GM12878 (cell line): ENCODE data around the gene PIP5KL1. TPM values are rescaled to one million over a fixed set of nuclear protein-coding genes. Genes with fewer than 3 reads are reported as not detected.
A peak's percentile ranks its signal among the peaks of the same experiment; 100 is the strongest.

Experiments
- ATAC-seq: fragments of 200-7000 bp; cut with Tn5 transposase; 3 replicates; pipeline ENCODE4 v1.9.1; 2020; ENCODE audit warnings: mild to moderate bottlenecking, moderate library complexity
- BruUV-seq: library from RNA; stranded (reverse); fragments of 400-500 nt; replicated peaks from 2 replicates; lab custom pipeline; 2021; lab: Mats Ljungman, UMichigan
- CTCF ChIA-PET: fragments of 300-600 bp; sonication (Branson Sonifier 250); formaldehyde crosslinking; extraction: SDS; loops from one replicate; lab custom pipeline; 2021; ENCODE audit warnings: inconsistent platforms; lab: Yijun Ruan, JAX
- POLR2A ChIA-PET: fragments of 350-600 bp; formaldehyde crosslinking; extraction: SDS; loops from one replicate; lab custom pipeline; 2021; ENCODE audit warnings: inconsistent platforms; lab: Charles Lee
- RAD21 ChIA-PET: fragments of 300-600 bp; sonication (Branson Sonifier 250); formaldehyde crosslinking; loops from one replicate; lab custom pipeline; 2023; ENCODE audit warnings: antibody characterized with exemption; ENCODE audit not compliant: unreplicated experiment; lab: Charles Lee
- SMC1A ChIA-PET: fragments of 300-600 bp; sonication (Branson Sonifier 250); formaldehyde crosslinking; loops from one replicate; lab custom pipeline; 2023; ENCODE audit not compliant: unreplicated experiment, uncharacterized antibody; lab: Charles Lee
- DNase-seq: peaks from one replicate; pipeline ENCODE4 v3.0.0-alpha.2; 2011; ENCODE audit warnings: low read depth, low spot score
- FAIRE-seq: peaks from 3 replicates; lab custom pipeline; 2011; peaks lifted over from hg19 to GRCh38; lab: Jason Lieb, UNC
- H2AFZ ChIP-seq: 2 replicates; pipeline ENCODE4 v1.6.0; 2011; ENCODE audit warnings: low read depth, low read length, control low read depth; ENCODE audit not compliant: control insufficient read depth
- H3K27ac ChIP-seq: 2 replicates; pipeline ENCODE4 v1.5.1; 2011; ENCODE audit warnings: control low read depth; ENCODE audit not compliant: control insufficient read depth, insufficient read depth
- H3K27me3 ChIP-seq, 2 experiments: replicated peaks in 1 of 2; 2 replicates each; pipeline versions ENCODE4 v1.6.0 to v1.6.1; 2011; ENCODE audit warnings: low read length in 1 of 2; ENCODE audit not compliant: control insufficient read depth in 2 of 2, insufficient read depth in 2 of 2
- H3K36me3 ChIP-seq, 2 experiments: 2 replicates each; pipeline ENCODE4 v1.5.1; 2011; ENCODE audit warnings: low read length in 1 of 2; ENCODE audit not compliant: control insufficient read depth in 2 of 2, insufficient read depth in 2 of 2
- H3K4me1 ChIP-seq: 2 replicates; pipeline ENCODE4 v1.6.1; 2011; ENCODE audit warnings: mild to moderate bottlenecking, low read length, moderate library complexity, mixed read lengths; ENCODE audit not compliant: control insufficient read depth, insufficient read depth
- H3K4me2 ChIP-seq: 2 replicates; pipeline ENCODE4 v1.6.0; 2011; ENCODE audit warnings: control low read depth; ENCODE audit not compliant: control insufficient read depth, insufficient read depth
- H3K4me3 ChIP-seq: fragments of 200-600 bp; sonication (generic); 2 replicates; pipeline ENCODE4 v1.5.1; 2016
- H3K79me2 ChIP-seq: 2 replicates; pipeline ENCODE4 v1.6.0; 2011; ENCODE audit warnings: low read length; ENCODE audit not compliant: control insufficient read depth, insufficient read depth
- H3K9ac ChIP-seq: 2 replicates; pipeline ENCODE4 v1.8.0; 2011; ENCODE audit warnings: low read length, control low read depth, mixed read lengths; ENCODE audit not compliant: control insufficient read depth, insufficient read depth
- H3K9me3 ChIP-seq: replicated peaks from 3 replicates; pipeline ENCODE4 v1.5.1; 2011; ENCODE audit warnings: mild to moderate bottlenecking, low read length; ENCODE audit not compliant: control insufficient read depth, insufficient read depth
- H4K20me1 ChIP-seq: 2 replicates; pipeline ENCODE4 v1.6.0; 2011; ENCODE audit not compliant: control insufficient read depth, insufficient read depth
- ASH2L ChIP-seq: fragments of 300-600, 200-600 bp; sonication (generic); IDR thresholded peaks from 2 replicates; pipeline ENCODE4 v1.6.1; 2017; ENCODE audit warnings: low read depth, mild to moderate bottlenecking, borderline replicate concordance
- BCL11A ChIP-seq: IDR thresholded peaks from 2 replicates; pipeline ENCODE4 v1.6.1; 2011; ENCODE audit warnings: low read depth, low read length
- E2F8 ChIP-seq: fragments of 450-650 bp; IDR thresholded peaks from 2 replicates; pipeline ENCODE4 v1.6.1; 2018; ENCODE audit warnings: mild to moderate bottlenecking, low read depth, moderate library complexity; ENCODE audit not compliant: partially characterized antibody
- IKZF2 ChIP-seq, 2 experiments: fragments of 450-650 bp; IDR thresholded peaks; 2 replicates each; pipeline ENCODE4 v1.6.1; 2017; ENCODE audit warnings: mild to moderate bottlenecking in 2 of 2, moderate library complexity in 2 of 2
- NFXL1 ChIP-seq: fragments of 450-650 bp; IDR thresholded peaks from 2 replicates; pipeline ENCODE4 v1.6.1; 2017; ENCODE audit warnings: antibody characterized with exemption, mild to moderate bottlenecking, borderline replicate concordance
- NFYB ChIP-seq: IDR thresholded peaks from 2 replicates; pipeline ENCODE4 v1.6.1; 2011; ENCODE audit warnings: low read depth, mild to moderate bottlenecking, low read length, improper control_type of control experiment, moderate library complexity; ENCODE audit not compliant: insufficient read depth
- NR2F1 ChIP-seq: fragments of 450-650 bp; conservative IDR thresholded peaks from 2 replicates; pipeline ENCODE4 v1.6.1; 2017; ENCODE audit warnings: mild to moderate bottlenecking
- POLR2A ChIP-seq: IDR thresholded peaks from 2 replicates; pipeline ENCODE4 v1.6.1; 2011; ENCODE audit warnings: low read depth, mild to moderate bottlenecking, low read length
- REST ChIP-seq: IDR thresholded peaks from 2 replicates; pipeline ENCODE4 v1.6.1; 2012; ENCODE audit warnings: mild to moderate bottlenecking, low read depth, low read length
- RUNX3 ChIP-seq: IDR thresholded peaks from 2 replicates; pipeline ENCODE4 v1.6.1; 2012; ENCODE audit warnings: low read length, inconsistent platforms
- SUPT20H ChIP-seq: IDR thresholded peaks from 2 replicates; pipeline ENCODE4 v1.6.1; 2011; ENCODE audit warnings: low read depth, mild to moderate bottlenecking, low read length, moderate library complexity, borderline replicate concordance; ENCODE audit not compliant: control insufficient read depth
- WGBS: methylation state at CpG from one replicate; pipeline ENCODE4 v1.1.6; 2016; ENCODE audit warnings: low lambda C conversion rate; ENCODE audit not compliant: insufficient replicate concordance, insufficient coverage; ENCODE audit errors: missing lambda C conversion rate; 5-methylcytosine and 5-hydroxymethylcytosine counted together
- in situ Hi-C: fragments of 300-500 bp; cut with MboI; formaldehyde crosslinking; loops from 9 replicates; pipeline ENCODE4 v1.14.3; 2018; ENCODE audit warnings: mixed read lengths
- intact Hi-C: fragments of 100-400 bp; cut with micrococcal nuclease; formaldehyde crosslinking; loops from one replicate; pipeline ENCODE4 v1.14.2; 2022; ENCODE audit not compliant: unreplicated experiment
- polyA plus RNA-seq, 11 experiments: library from polyadenylated mRNA; depleted of rRNA in 4 of 11; unstranded in 6 of 11; stranded (reverse) in 5 of 11; fragments of >200 nt; fragmentation: Nextera tagmentation in 4 of 11; fragmentation: Illumina TruSeq in 1 of 11; extraction: Ambion mirVana in 4 of 11; extraction: Trizol in 1 of 11; gene quantifications; 1 replicate in 1 of 11; 2 replicates in 10 of 11; pipeline versions ENCODE4 v1.2.1 to v1.2.3, GENCODE V29; 2011 to 2016; ENCODE audit warnings: inconsistent platforms in 2 of 11, missing spikeins in 2 of 11, low read depth in 1 of 11
- total RNA-seq, 4 experiments: library from RNA; depleted of rRNA in 3 of 4; stranded (reverse); fragments of >200 nt in 3 of 4; fragmentation: Illumina TruSeq in 1 of 4; extraction: Trizol in 1 of 4; gene quantifications; 2 replicates each; pipeline versions ENCODE4 v1.2.1 to v1.2.3, GENCODE V29; 2013 to 2021

Gene PIP5KL1
- total and polyA plus RNA-seq, 10 of the 15 experiments (the other 5 are each of a cell fraction or from before 2014, with no cell fraction given), result 0.04 to 0.67 (median 0.43) TPM; not detected in 2

- H3K9me3 ChIP-seq, result no peaks in the 10 kb centered on the region
- H4K20me1 ChIP-seq, result no peaks in the 10 kb centered on the region
- H3K9ac ChIP-seq, result no peak overlapping the region
- WGBS, result 91% methylated on average over 17 of the region's 17 CpGs
- no peak overlapping the region for H3K4me2 ChIP-seq
- BruUV-seq, result no TSS peak
- no peak for ATAC-seq
- SMC1A ChIA-PET, result interaction anchor here (1.1 to 2.3 kb wide), 5 partner anchors 12 to 175 kb away, joined by 3 to 9 read pairs (median 6); partner anchors contain the start of gene TOR2A
- H3K4me3 ChIP-seq, result no peak overlapping the region
- TF ChIP-seq BCL11A, result no peak
- TF ChIP-seq POLR2A, result peak; percentile 36; the same call in 1 of the 2 replicates
- no peak for TF ChIP-seq IKZF2 (IDR thresholded peaks at IDR 0.05)
- no peak for TF ChIP-seq RUNX3
- no peak for TF ChIP-seq NR2F1
- TF ChIP-seq, all 136 proteins: peak for 1
- in situ Hi-C loops, result loop anchor here (5.0 kb wide), 1 partner anchor 173 kb away; the partner anchor contains the start of gene TOR2A
- ChIA-PET POLR2A (interaction anchor here (0.5 to 2.4 kb wide), 3 partner anchors 9 to 326 kb away, joined by 3 to 6 read pairs (median 3); no protein-coding TSS in a partner anchor), RAD21 (interaction anchor here (0.6 to 1.7 kb wide), 6 partner anchors 12 to 175 kb away, joined by 3 to 11 read pairs (median 6); partner anchors contain the start of genes CDK9 and TOR2A), CTCF (interaction anchor here (0.8 to 2.4 kb wide), 8 partner anchors 10 to 174 kb away, joined by 3 to 10 read pairs (median 5); partner anchors contain the start of genes ST6GALNAC6 and TOR2A)
- intact Hi-C loops, result no loop called here
- H2AFZ ChIP-seq, result no peak overlapping the region
- DNase-seq, result no peak
- peaks cover 55% of the 10 kb centered on the region for H3K4me1 ChIP-seq
- no peak for FAIRE-seq
- H3K27me3 ChIP-seq, result no peaks in the 10 kb centered on the region
- H3K27ac ChIP-seq, result no peak overlapping the region
- peaks cover 22% of the 10 kb centered on the region for H3K79me2 ChIP-seq
- H3K36me3 ChIP-seq, result peaks cover 10 to 22% of the 10 kb centered on the region in 2 experiments; a peak in 2 of 4 replicates
Measured at GRCh38 chr9:127909839-127910273, 20.7 kb downstream of the PIP5KL1 start.

DNA sequence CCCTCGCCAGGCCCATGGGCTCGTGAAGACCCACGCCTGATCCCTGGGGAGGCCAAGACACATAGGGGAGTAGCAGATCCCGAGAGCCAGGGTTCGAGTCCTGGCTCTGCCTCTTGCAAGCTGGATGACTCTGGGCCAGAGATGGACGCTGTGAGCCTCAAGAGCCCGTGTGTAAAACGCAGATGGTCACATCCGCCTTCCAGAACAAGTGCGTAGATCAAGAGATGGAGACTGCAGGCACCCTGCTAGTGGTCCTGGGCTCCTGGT lies 22.0 kb downstream of the PIP5KL1 start:
- peaks cover 15% of the 10 kb centered on the region for H3K79me2 ChIP-seq
- no peak overlapping the region for H3K4me3 ChIP-seq
- no TSS peak for BruUV-seq
- no peak overlapping the region for H3K27ac ChIP-seq
- H3K9me3 ChIP-seq, result no peaks in the 10 kb centered on the region
- DNase-seq (no peak), ATAC-seq (no peak), FAIRE-seq (no peak)
- no peak overlapping the region for H2AFZ ChIP-seq
- intact Hi-C loops, result no loop called here
- 93% methylated on average over 10 of the region's 10 CpGs for WGBS
- CTCF ChIA-PET, result no interaction called here
- POLR2A ChIA-PET, result no interaction called here
- no peaks in the 10 kb centered on the region for H3K27me3 ChIP-seq
- RAD21 ChIA-PET, result no interaction called here
- H4K20me1 ChIP-seq, result no peaks in the 10 kb centered on the region
- no peak overlapping the region for H3K9ac ChIP-seq
- no peak overlapping the region for H3K4me2 ChIP-seq
- SMC1A ChIA-PET, result no interaction called here
- peaks cover 62% of the 10 kb centered on the region for H3K4me1 ChIP-seq
- in situ Hi-C loops, result no loop called here
- peaks cover 10 to 21% of the 10 kb centered on the region in 2 experiments; a peak in 2 of 4 replicates for H3K36me3 ChIP-seq
- no peak for TF ChIP-seq NFYB
- TF ChIP-seq NFXL1, result no peak
- TF ChIP-seq SUPT20H, result no peak
- TF ChIP-seq BCL11A, result no peak
- TF ChIP-seq E2F8, result no peak
- no peak for TF ChIP-seq ASH2L
- no peak for TF ChIP-seq REST
